Ramos (cell line): ENCODE results near the gene SMPD1.

Source experiments
- in situ Hi-C: fragments of 300-500 bp; cut with MboI; formaldehyde crosslinking; loops from one replicate; pipeline ENCODE4 v1.14.3; 2022; ENCODE audit warnings: low sequenced_read_pairs; ENCODE audit not compliant: unreplicated experiment

SMPD1 gene

GRCh38 chr11:6410695-6411430, 20.6 kb downstream of the SMPD1 start:
- in situ Hi-C loops = no loop called here

- in situ Hi-C loops = no loop called here
Measured at GRCh38 chr11:6411594-6412031, 21.3 kb downstream of the SMPD1 start.

GRCh38 chr11:6413791-6414201, 23.5 kb downstream of the SMPD1 start:
- in situ Hi-C loops = no loop called here

GRCh38 chr11:6414874-6415328, 24.6 kb downstream of the SMPD1 start:
- in situ Hi-C loops = no loop called here

GRCh38 chr11:6415797-6416196, 25.5 kb downstream of the SMPD1 start:
- in situ Hi-C loops = no loop called here

- in situ Hi-C loops = no loop called here
Measured at GRCh38 chr11:6417907-6418556, 27.8 kb downstream of the SMPD1 start.

GRCh38 chr11:6418557-6419008, 28.3 kb downstream of the SMPD1 start:
- in situ Hi-C loops = no loop called here

- in situ Hi-C loops = no loop called here
Measured at GRCh38 chr11:6419009-6419631, 28.8 kb downstream of the SMPD1 start, which contains the start of gene APBB1. APBB1 (minus strand) TSS chr11:6419094; CDS start chr11:6411347, 7,747 bp downstream.

GRCh38 chr11:6420677-6421076, 30.4 kb downstream of the SMPD1 start:
- in situ Hi-C loops = no loop called here

GRCh38 chr11:6427516-6427915, 37.2 kb downstream of the SMPD1 start:
- in situ Hi-C loops = no loop called here

GRCh38 chr11:6431861-6432260, 41.6 kb downstream of the SMPD1 start:
- in situ Hi-C loops = no loop called here

- in situ Hi-C loops = no loop called here
Measured at GRCh38 chr11:6433998-6434660, 43.9 kb downstream of the SMPD1 start.

- in situ Hi-C loops = no loop called here
Measured at GRCh38 chr11:6437423-6437822, 47.1 kb downstream of the SMPD1 start.

GRCh38 chr11:6437993-6438392, 47.7 kb downstream of the SMPD1 start:
- in situ Hi-C loops = no loop called here

GRCh38 chr11:6438979-6439571, 48.8 kb downstream of the SMPD1 start:
- in situ Hi-C loops = no loop called here

GRCh38 chr11:6440906-6441358, 50.7 kb downstream of the SMPD1 start, which contains the start of gene HPX:
HPX (minus strand) TSS chr11:6440987; CDS start chr11:6440963, 24 bp downstream.
- in situ Hi-C loops = loop anchor here (5.0 kb wide), 1 partner anchor 59 kb away; no protein-coding TSS in a partner anchor

- in situ Hi-C loops = loop anchor here (5.0 kb wide), 1 partner anchor 60 kb away; no protein-coding TSS in a partner anchor
Measured at GRCh38 chr11:6442441-6442840, 52.2 kb downstream of the SMPD1 start.

GRCh38 chr11:6443269-6444003, 53.2 kb downstream of the SMPD1 start:
- in situ Hi-C loops = loop anchor here (5.0 kb wide), 1 partner anchor 61 kb away; no protein-coding TSS in a partner anchor
